GM12891 (cell line): ENCODE measurements around the gene JMJD6.
"Not testable (repeated sequence)": the region's sequence is repeated elsewhere in the genome, so short reads cannot be mapped to it uniquely, and the experiment has no call there.

ENCODE experiments used
- DNase-seq: peaks from one replicate; pipeline ENCODE4 v3.0.0; 2011; ENCODE audit warnings: low spot score; ENCODE audit not compliant: insufficient read length
- FAIRE-seq: peaks from 2 replicates; lab custom pipeline; 2011; peaks lifted over from hg19 to GRCh38; lab: Jason Lieb, UNC
- PAX5 ChIP-seq: IDR thresholded peaks from 2 replicates; pipeline ENCODE4 v1.6.1; 2011; ENCODE audit warnings: low read length, moderate library complexity, mild to moderate bottlenecking; ENCODE audit not compliant: insufficient read depth, severe bottlenecking
- POLR2A ChIP-seq: IDR thresholded peaks from 2 replicates; pipeline ENCODE4 v1.6.1; 2011; ENCODE audit warnings: low read depth, low read length, control low read depth
- POLR2AphosphoS5 ChIP-seq: IDR thresholded peaks from 2 replicates; pipeline ENCODE4 v1.6.1; 2011; ENCODE audit warnings: low read depth, low read length, control low read depth
- POU2F2 ChIP-seq: IDR thresholded peaks from 2 replicates; pipeline ENCODE4 v1.6.1; 2011; ENCODE audit warnings: low read depth, mild to moderate bottlenecking, control low read depth, low read length, moderate library complexity
- SPI1 ChIP-seq: IDR thresholded peaks from 2 replicates; pipeline ENCODE4 v1.6.1; 2011; ENCODE audit warnings: low read depth, low read length, control low read depth
- TAF1 ChIP-seq: IDR thresholded peaks from 2 replicates; pipeline ENCODE4 v1.6.1; 2011; ENCODE audit warnings: low read depth, low read length, control low read depth

Gene JMJD6

DNA sequence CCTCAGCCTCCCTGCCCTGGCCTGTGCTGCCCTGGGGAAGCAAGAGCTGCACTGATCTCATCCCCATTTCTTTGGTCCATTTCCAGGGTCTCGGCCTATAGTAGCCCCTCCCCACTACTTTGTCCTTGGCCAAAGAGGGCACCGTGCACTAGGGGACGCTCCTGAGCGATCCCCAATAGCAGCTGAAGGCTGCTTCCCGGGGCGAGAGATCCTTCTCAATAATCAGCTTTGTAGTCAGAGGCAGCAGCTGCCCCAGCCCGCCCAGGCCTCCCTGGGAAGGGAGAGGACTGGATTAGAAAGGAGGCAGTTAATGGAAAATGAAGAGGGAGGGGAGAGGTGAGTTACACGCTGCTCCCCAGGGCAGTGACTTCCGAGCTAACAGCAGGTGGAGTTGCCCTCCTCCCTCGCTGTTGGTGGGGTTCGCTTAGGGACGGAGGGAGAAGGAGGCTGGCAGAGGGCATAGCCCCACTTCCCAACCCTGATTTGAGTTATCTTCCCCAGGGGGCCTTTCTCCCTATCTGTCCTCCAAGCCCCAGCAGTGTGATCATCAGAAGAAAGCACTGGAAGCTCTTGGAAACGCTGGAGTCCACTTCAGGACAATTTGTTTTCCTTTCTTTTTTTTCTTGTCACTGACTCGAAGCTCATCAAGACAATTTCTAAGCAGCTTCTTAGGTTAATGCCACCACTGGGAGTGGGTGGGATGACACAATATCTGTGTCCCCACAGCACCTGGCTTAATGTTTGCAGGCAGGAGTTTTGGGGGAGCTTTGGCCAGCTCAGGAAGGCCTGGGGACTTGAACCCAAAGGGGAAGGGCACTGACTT lies 18.2 kb downstream of the JMJD6 start:
- DNase-seq: no peak
- TF ChIP-seq PAX5 (no peak), POLR2AphosphoS5 (no peak)

GRCh38 chr17:76706817-76707216 lies 19.6 kb downstream of the JMJD6 start:
- DNase-seq (no peak), FAIRE-seq (no peak)
- no peak for TF ChIP-seq POU2F2
- TF ChIP-seq POLR2A: no peak
- no peak for TF ChIP-seq POLR2AphosphoS5
- no peak for TF ChIP-seq SPI1
- no peak for TF ChIP-seq PAX5
- TF ChIP-seq TAF1: no peak

More for the DNA sequence above, 18.2 kb downstream of the JMJD6 start:
- FAIRE-seq: no peak

- TF ChIP-seq POU2F2 (no peak), POLR2AphosphoS5 (no peak), SPI1 (no peak), POLR2A (no peak), PAX5 (no peak), TAF1 (no peak)
- DNase-seq: no peak
- no peak for FAIRE-seq
Observed at GRCh38 chr17:76704805-76705204, 21.6 kb downstream of the JMJD6 start.

DNA sequence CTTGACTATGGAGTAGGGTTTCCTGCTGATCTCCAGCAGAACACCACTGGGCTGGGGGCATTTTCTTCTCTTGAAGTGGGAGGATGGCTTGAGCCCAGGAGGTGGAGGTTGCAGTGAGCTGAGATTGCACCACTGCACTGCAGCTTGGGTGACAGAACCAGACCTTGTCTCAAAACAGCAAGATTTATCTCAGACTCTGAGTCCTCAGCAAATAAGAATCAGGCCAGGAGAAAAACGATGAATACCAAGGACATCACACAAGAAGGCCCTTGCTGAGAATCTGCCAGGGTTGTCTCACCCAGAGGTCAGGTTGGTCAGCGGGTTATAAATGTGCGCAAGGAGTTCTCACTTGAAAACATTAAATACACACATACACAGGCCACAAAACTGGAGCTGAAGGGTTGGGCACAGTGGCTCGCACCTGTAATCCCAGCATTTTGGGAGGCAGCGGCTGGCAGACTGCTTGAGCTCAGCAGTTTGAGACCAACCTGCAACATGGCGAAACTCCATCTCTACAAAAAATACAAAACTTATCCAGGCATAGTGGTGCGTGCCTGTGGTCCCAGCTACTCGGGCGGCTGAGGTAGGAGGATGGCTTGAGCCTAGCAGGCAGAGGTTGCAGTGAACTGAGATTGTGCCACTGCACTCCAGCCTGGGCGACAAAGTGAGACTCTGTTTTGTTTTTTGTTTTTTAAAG lies 23.3 kb downstream of the JMJD6 start:
- no peak for TF ChIP-seq PAX5
- no peak for TF ChIP-seq POU2F2
- TF ChIP-seq SPI1: no peak
- no peak for TF ChIP-seq TAF1
- no peak for TF ChIP-seq POLR2A
- no peak for TF ChIP-seq POLR2AphosphoS5
- DNase-seq (no peak), FAIRE-seq (no peak)

DNA sequence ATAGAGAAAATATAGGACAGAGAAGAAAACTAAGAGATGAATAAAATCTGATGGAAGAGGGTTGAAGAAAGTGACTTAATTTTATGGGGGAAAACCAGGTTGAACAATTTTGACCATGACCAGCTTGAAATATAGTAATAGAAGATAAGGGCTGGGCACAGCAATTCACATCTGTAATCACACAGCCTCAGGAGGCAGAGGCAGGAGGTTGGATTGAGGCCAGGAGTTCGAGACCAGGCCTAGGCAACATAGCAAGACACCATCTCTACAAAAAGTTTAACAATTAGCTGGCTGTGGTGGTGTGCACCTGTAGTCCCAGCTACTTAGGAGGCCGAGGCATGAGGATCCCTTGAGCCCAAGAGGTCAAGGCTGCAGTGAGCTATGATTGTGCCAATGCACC lies 24.3 kb downstream of the JMJD6 start:
- TF ChIP-seq SPI1 (no peak), POLR2A (no peak), TAF1 (no peak), POLR2AphosphoS5 (no peak), PAX5 (no peak), POU2F2 (no peak)
- FAIRE-seq (no peak), DNase-seq (no peak)

DNA sequence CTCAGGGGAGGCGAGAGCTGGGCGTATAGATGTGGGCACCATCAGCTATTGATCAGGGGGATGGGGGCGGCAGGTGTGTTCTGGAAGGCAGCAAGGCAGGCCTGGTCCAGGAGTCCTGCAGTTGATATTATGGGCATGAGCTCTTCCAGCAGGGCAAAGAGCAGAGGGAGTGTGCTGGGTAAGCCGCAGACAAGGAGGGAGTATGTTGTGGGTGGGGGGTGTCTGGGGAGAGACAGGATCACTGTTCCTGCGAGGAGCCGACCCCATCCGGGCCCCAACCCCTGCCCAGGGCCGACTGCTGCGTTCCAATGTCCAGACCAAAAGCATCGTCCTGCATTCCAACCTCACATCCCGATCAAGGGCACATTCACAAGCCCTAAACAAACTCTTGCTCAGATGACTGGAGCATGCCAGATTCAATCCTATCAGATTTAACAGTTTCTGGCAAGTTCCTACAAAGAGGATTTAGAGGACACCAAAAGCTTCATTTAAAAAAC lies 24.9 kb downstream of the JMJD6 start:
- TF ChIP-seq POU2F2: no peak
- TF ChIP-seq PAX5: no peak
- TF ChIP-seq POLR2AphosphoS5: no peak
- TF ChIP-seq SPI1: no peak
- TF ChIP-seq TAF1: no peak
- no peak for TF ChIP-seq POLR2A
- FAIRE-seq (no peak), DNase-seq (no peak)

DNA sequence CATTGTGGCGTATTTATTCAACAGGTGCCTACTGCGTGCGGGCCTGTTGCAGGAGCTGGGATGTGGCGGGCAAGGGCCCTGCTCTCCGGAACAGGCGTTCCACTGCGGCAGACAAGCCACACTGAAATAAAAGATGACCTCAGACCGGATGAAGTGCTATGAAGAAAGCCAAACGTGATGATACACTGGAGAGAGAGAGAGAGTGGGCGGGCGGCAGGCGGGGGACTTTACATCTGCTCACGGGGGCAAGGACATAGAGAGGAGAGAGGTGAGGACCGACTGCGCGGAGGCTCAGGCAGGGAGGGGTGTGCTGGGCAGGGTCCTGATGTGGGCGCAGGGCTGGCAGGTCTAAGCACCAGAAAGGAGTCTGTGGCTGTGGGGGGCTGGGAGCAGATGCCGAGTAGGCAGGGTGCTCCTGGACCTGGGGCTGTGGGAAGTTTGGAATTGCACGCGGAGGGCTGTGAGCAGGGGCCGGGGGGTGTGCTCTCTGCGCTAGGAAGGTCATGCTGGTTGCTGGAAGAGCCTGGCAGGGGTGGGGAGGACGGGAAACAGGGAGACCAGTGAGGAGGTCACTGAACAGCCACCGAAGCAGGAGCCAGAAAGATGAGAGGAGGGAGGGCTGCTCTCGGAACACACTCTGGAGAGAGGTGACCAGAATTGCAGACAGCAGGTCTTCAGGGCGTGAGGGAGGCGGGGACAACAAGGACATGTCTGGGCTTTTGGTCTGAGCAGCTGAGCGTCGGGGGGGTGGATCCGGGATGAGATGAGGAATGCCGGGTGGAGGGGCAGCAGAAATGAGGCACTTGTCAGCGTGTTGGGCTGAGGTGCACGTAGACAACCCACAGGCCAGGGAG lies 25.6 kb downstream of the JMJD6 start:
- FAIRE-seq (no peak), DNase-seq (no peak)
- no peak for TF ChIP-seq POLR2AphosphoS5
- no peak for TF ChIP-seq SPI1
- no peak for TF ChIP-seq PAX5
- TF ChIP-seq POLR2A: no peak
- no peak for TF ChIP-seq POU2F2
- TF ChIP-seq TAF1: no peak

GRCh38 chr17:76700270-76700616 lies 26.2 kb downstream of the JMJD6 start:
- no peak for TF ChIP-seq PAX5
- TF ChIP-seq POU2F2: no peak
- TF ChIP-seq TAF1: no peak
- TF ChIP-seq POLR2A: no peak
- no peak for TF ChIP-seq POLR2AphosphoS5
- no peak for TF ChIP-seq SPI1
- no peak for DNase-seq
- FAIRE-seq: no peak

- not testable (repeated sequence) for DNase-seq, FAIRE-seq
Observed at GRCh38 chr17:76698466-76698977, 27.9 kb downstream of the JMJD6 start.
